ENCODE measurements around the gene KNSTRN. TPM values are rescaled to one million over a fixed set of nuclear protein-coding genes. Genes with fewer than 3 reads are reported as not detected.

The KNSTRN gene
- polyA plus RNA-seq, 1 donor (not counting 4 experiments of a cell fraction or from before 2014, with no cell fraction given): 42.4 TPM

DNA sequence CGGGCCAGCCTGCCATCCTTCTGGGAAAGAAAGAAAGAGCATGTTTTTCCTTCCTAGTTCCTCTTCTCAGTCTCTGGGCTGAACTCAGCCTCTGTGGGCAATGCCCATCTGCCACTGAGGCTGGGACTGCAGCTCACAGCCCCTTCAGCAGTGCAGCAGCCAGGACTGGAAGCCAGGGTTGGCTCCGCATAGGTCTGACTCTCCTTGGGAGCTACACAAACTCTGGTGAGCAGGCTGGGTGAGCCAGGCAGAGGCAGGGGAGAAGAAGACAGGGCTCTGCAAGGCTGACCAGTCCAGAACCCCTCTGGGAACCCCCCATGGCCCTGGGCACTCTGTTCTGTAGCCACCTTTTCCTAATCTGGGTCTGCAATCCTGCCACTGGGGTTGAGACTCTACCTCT, 20.9 kb upstream of the KNSTRN start:
- TF ChIP-seq, protein P1, sequence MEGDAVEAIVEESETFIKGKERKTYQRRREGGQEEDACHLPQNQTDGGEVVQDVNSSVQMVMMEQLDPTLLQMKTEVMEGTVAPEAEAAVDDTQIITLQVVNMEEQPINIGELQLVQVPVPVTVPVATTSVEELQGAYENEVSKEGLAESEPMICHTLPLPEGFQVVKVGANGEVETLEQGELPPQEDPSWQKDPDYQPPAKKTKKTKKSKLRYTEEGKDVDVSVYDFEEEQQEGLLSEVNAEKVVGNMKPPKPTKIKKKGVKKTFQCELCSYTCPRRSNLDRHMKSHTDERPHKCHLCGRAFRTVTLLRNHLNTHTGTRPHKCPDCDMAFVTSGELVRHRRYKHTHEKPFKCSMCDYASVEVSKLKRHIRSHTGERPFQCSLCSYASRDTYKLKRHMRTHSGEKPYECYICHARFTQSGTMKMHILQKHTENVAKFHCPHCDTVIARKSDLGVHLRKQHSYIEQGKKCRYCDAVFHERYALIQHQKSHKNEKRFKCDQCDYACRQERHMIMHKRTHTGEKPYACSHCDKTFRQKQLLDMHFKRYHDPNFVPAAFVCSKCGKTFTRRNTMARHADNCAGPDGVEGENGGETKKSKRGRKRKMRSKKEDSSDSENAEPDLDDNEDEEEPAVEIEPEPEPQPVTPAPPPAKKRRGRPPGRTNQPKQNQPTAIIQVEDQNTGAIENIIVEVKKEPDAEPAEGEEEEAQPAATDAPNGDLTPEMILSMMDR (optimal IDR thresholded peaks at IDR 0.05 in 1 of 3, IDR thresholded peaks at IDR 0.05 in 1 of 3, conservative IDR thresholded peaks at IDR 0.05 in 1 of 3; ENCODE audit: extremely low read depth in 1 of 3, insufficient read depth in 2 of 3, low read length in 3 of 3): no peak
- TF ChIP-seq EZH2 (IDR thresholded peaks at IDR 0.05; ENCODE audit: low read length): no peak
- H3K4me1 ChIP-seq (ENCODE audit: control insufficient read depth, extremely low read depth, insufficient read depth, low read length): peaks cover 40% of the 10 kb centered on the region
- no peak overlapping the region for H3K4me3 ChIP-seq (ENCODE audit: control insufficient read depth in 2 of 3, extremely low read depth in 1 of 3, insufficient read depth in 2 of 3, low read depth in 1 of 3, low read length in 3 of 3)
- H3K9me1 ChIP-seq (ENCODE audit: control insufficient read depth, extremely low read depth, insufficient read depth, low read length): no peaks in the 10 kb centered on the region
- no peaks in the 10 kb centered on the region for H4K20me1 ChIP-seq (ENCODE audit: control insufficient read depth, extremely low read depth, insufficient read depth, low read length)
- dilution Hi-C loops (cut with MboI; ENCODE audit: extremely low pct_ligation_motif_present, low sequenced_read_pairs): no loop called here
- H3K9ac ChIP-seq (ENCODE audit: control insufficient read depth, extremely low read depth, insufficient read depth, low read length): no peak overlapping the region
- no peak overlapping the region for H3K4me2 ChIP-seq (ENCODE audit: control insufficient read depth, extremely low read depth, insufficient read depth, low read depth, low read length)
- no peaks in the 10 kb centered on the region for H3K79me2 ChIP-seq (ENCODE audit: control insufficient read depth, insufficient read depth, low read length)
- DNase-seq (ENCODE audit: low read depth, low spot score) (no peak), FAIRE-seq (no peak)
- no peaks in the 10 kb centered on the region for H3K27me3 ChIP-seq (ENCODE audit: control insufficient read depth, extremely low read depth, insufficient read depth, low read length)
- H3K9me3 ChIP-seq (ENCODE audit: control insufficient read depth, low read depth, low read length): no peaks in the 10 kb centered on the region
- no peak overlapping the region for H2AFZ ChIP-seq (ENCODE audit: control insufficient read depth, low read length)
- no peak overlapping the region for H3K27ac ChIP-seq (ENCODE audit: control insufficient read depth, insufficient read depth, low read length)
- H3K36me3 ChIP-seq (ENCODE audit: control insufficient read depth in 2 of 2, extremely low read depth in 1 of 2, insufficient read depth in 2 of 2, low read length in 2 of 2): no peaks in the 10 kb centered on the region

DNA sequence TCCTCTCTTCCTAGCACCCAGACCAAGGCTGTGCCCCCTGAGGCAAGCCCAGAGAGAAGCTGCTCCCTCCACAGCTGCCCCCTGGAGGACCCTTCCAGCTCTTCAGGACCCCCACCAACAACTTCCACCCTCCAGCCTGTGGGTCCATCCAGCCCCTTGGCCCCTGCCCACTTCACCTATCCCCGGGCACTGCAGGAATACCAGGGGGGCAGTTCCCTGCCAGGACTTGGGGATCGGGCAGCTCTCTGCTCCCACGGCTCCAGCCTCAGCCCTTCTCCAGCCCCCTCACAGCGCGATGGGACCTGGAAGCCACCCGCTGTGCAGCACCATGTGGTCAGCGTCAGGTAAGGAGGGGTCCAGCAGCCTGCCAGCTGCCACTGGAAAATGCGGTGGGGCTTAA, 18.9 kb upstream of the KNSTRN start:
- TF ChIP-seq, protein P1 (optimal IDR thresholded peaks at IDR 0.05 in 1 of 3, IDR thresholded peaks at IDR 0.05 in 1 of 3, conservative IDR thresholded peaks at IDR 0.05 in 1 of 3; ENCODE audit: extremely low read depth in 1 of 3, insufficient read depth in 2 of 3, low read length in 3 of 3): no peak
- TF ChIP-seq EZH2 (IDR thresholded peaks at IDR 0.05; ENCODE audit: low read length): no peak
- FAIRE-seq (no peak), DNase-seq (ENCODE audit: low read depth, low spot score) (no peak)
- no peaks in the 10 kb centered on the region for H3K9me1 ChIP-seq (ENCODE audit: control insufficient read depth, extremely low read depth, insufficient read depth, low read length)
- no peaks in the 10 kb centered on the region for H3K36me3 ChIP-seq (ENCODE audit: control insufficient read depth in 2 of 2, extremely low read depth in 1 of 2, insufficient read depth in 2 of 2, low read length in 2 of 2)
- H3K79me2 ChIP-seq (ENCODE audit: control insufficient read depth, insufficient read depth, low read length): no peaks in the 10 kb centered on the region
- H3K9me3 ChIP-seq (ENCODE audit: control insufficient read depth, low read depth, low read length): no peaks in the 10 kb centered on the region
- H3K27ac ChIP-seq (ENCODE audit: control insufficient read depth, insufficient read depth, low read length): no peak overlapping the region
- no peak overlapping the region for H3K4me3 ChIP-seq (ENCODE audit: control insufficient read depth in 2 of 3, extremely low read depth in 1 of 3, insufficient read depth in 2 of 3, low read depth in 1 of 3, low read length in 3 of 3)
- H3K9ac ChIP-seq (ENCODE audit: control insufficient read depth, extremely low read depth, insufficient read depth, low read length): no peak overlapping the region
- no peaks in the 10 kb centered on the region for H3K27me3 ChIP-seq (ENCODE audit: control insufficient read depth, extremely low read depth, insufficient read depth, low read length)
- peaks cover 35% of the 10 kb centered on the region for H3K4me1 ChIP-seq (ENCODE audit: control insufficient read depth, extremely low read depth, insufficient read depth, low read length)
- no peak overlapping the region for H2AFZ ChIP-seq (ENCODE audit: control insufficient read depth, low read length)
- H4K20me1 ChIP-seq (ENCODE audit: control insufficient read depth, extremely low read depth, insufficient read depth, low read length): no peaks in the 10 kb centered on the region
- H3K4me2 ChIP-seq (ENCODE audit: control insufficient read depth, extremely low read depth, insufficient read depth, low read depth, low read length): no peak overlapping the region
- dilution Hi-C loops (cut with MboI; ENCODE audit: extremely low pct_ligation_motif_present, low sequenced_read_pairs): no loop called here

All from keratinocyte (primary cell).